Measurements from ENCODE around the gene NDFIP2. TPM values are rescaled to one million over a fixed set of nuclear protein-coding genes. Genes with fewer than 3 reads are reported as not detected.

Gene NDFIP2
- total and polyA plus RNA-seq, 10 donors = 2.1 to 27.3 (median 14.0) TPM

GRCh38 chr13:79512950-79513349, 32.0 kb downstream of the NDFIP2 start:
- Histone ChIP-seq H3K4me3 (no peak overlapping the region), H3K27me3 (replicated peaks in 1 of 7) (no peaks in the 10 kb centered on the region), H3K27ac (no peak overlapping the region), H3K36me3 (no peaks in the 10 kb centered on the region), H3K9me3 (no peaks in the 10 kb centered on the region), H3K4me1 (peaks cover 0 to 6% (median 2%) of the 10 kb centered on the region in 6 donors)
- no peak for TF ChIP-seq POLR2AphosphoS5 (IDR thresholded peaks at IDR 0.05)
- TF ChIP-seq POLR2A (IDR thresholded peaks at IDR 0.05) = no peak
- TF ChIP-seq CTCF (IDR thresholded peaks at IDR 0.05 in 8 of 11, conservative IDR thresholded peaks at IDR 0.05 in 3 of 11) = no peak
- no peak for DNase-seq
- intact Hi-C loops (cut with DNase I; ENCODE audit: low total_unique reads) = no loop called here

- H3K36me3 ChIP-seq = no peaks in the 10 kb centered on the region
- intact Hi-C loops (cut with DNase I; ENCODE audit: low total_unique reads) = no loop called here
- H3K9me3 ChIP-seq = no peaks in the 10 kb centered on the region
- H3K27me3 ChIP-seq (replicated peaks in 1 of 7) = no peaks in the 10 kb centered on the region
- H3K4me3 ChIP-seq = no peak overlapping the region
- no peak for TF ChIP-seq POLR2A (IDR thresholded peaks at IDR 0.05)
- no peak for TF ChIP-seq POLR2AphosphoS5 (IDR thresholded peaks at IDR 0.05)
- no peak for TF ChIP-seq CTCF (IDR thresholded peaks at IDR 0.05 in 8 of 11, conservative IDR thresholded peaks at IDR 0.05 in 3 of 11)
- DNase-seq = no peak
- peaks cover 0 to 6% (median 2%) of the 10 kb centered on the region in 6 donors for H3K4me1 ChIP-seq
- H3K27ac ChIP-seq = no peak overlapping the region
Observed at GRCh38 chr13:79516595-79516994, 35.6 kb downstream of the NDFIP2 start.

GRCh38 chr13:79519255-79519654, 38.3 kb downstream of the NDFIP2 start:
- intact Hi-C loops (cut with DNase I; ENCODE audit: low total_unique reads) = no loop called here

GRCh38 chr13:79522583-79522982, 41.6 kb downstream of the NDFIP2 start:
- Histone ChIP-seq H3K9me3 (no peaks in the 10 kb centered on the region), H3K4me3 (no peak overlapping the region), H3K4me1 (peaks cover 0 to 15% (median 6%) of the 10 kb centered on the region in 6 donors), H3K27me3 (replicated peaks in 1 of 7) (no peaks in the 10 kb centered on the region), H3K27ac (no peak overlapping the region), H3K36me3 (peaks cover 0 to 12% (median 0%) of the 10 kb centered on the region in 6 donors)
- TF ChIP-seq CTCF (IDR thresholded peaks at IDR 0.05 in 8 of 11, conservative IDR thresholded peaks at IDR 0.05 in 3 of 11) (no peak), POLR2AphosphoS5 (IDR thresholded peaks at IDR 0.05) (no peak), POLR2A (IDR thresholded peaks at IDR 0.05) (no peak)
- no peak for DNase-seq
- intact Hi-C loops (cut with DNase I; ENCODE audit: low total_unique reads) = no loop called here

More at GRCh38 chr13:79519255-79519654, 38.3 kb downstream of the NDFIP2 start:
- DNase-seq = no peak
- no peak overlapping the region for H3K4me3 ChIP-seq
- H3K27ac ChIP-seq = no peak overlapping the region
- peaks cover 0 to 7% (median 0%) of the 10 kb centered on the region in 6 donors for H3K4me1 ChIP-seq
- H3K27me3 ChIP-seq (replicated peaks in 1 of 7) = no peaks in the 10 kb centered on the region
- peaks cover 0 to 12% (median 0%) of the 10 kb centered on the region in 6 donors for H3K36me3 ChIP-seq
- TF ChIP-seq POLR2A (IDR thresholded peaks at IDR 0.05) = no peak
- no peak for TF ChIP-seq POLR2AphosphoS5 (IDR thresholded peaks at IDR 0.05)
- TF ChIP-seq CTCF (IDR thresholded peaks at IDR 0.05 in 8 of 11, conservative IDR thresholded peaks at IDR 0.05 in 3 of 11) = no peak
- H3K9me3 ChIP-seq = no peaks in the 10 kb centered on the region
- WGBS, 5 donors = 78 to 88% (median 83%) methylated on average over 3 of the region's 3 CpGs

All from spleen (tissue), 11 donors.